Heart right ventricle (tissue), 16 donors: ENCODE results near the gene RBM28. TPM values are rescaled to one million over a fixed set of nuclear protein-coding genes. Genes with fewer than 3 reads are reported as not detected.

ENCODE experiments used
- ATAC-seq, 8 donors: fragments of 200-7000 bp; cut with Tn5 transposase; one replicate each; pipeline ENCODE4 v1.9.1; 2020; ENCODE audit warnings: mild to moderate bottlenecking in 8 of 8, moderate library complexity in 8 of 8, moderate number of reproducible peaks in 1 of 8
- DNase-seq, 2 donors: peaks; one replicate each; pipeline ENCODE4 v3.0.0-alpha.2; 2020
- H3K27ac ChIP-seq, 10 donors: fragments of 200-600 bp; sonication (generic) in 2 of 10; one replicate each; pipeline versions ENCODE4 v1.5.0 to v1.8.0; 2020 to 2022; ENCODE audit warnings: mild to moderate bottlenecking in 3 of 10
- H3K27me3 ChIP-seq, 7 donors: fragments of 200-600 bp; one replicate each; pipeline ENCODE4 v1.8.0; 2021 to 2022; ENCODE audit warnings: mild to moderate bottlenecking in 2 of 7
- H3K36me3 ChIP-seq, 9 donors: fragments of 200-600 bp; sonication (generic) in 1 of 9; one replicate each; pipeline versions ENCODE4 v1.5.0 to v1.8.0; 2020 to 2022; ENCODE audit warnings: mild to moderate bottlenecking in 2 of 9
- H3K4me1 ChIP-seq, 9 donors: fragments of 200-600 bp; sonication (generic) in 1 of 9; one replicate each; pipeline versions ENCODE4 v1.5.0 to v1.8.0; 2020 to 2022; ENCODE audit warnings: mild to moderate bottlenecking in 4 of 9
- H3K4me3 ChIP-seq, 10 donors: fragments of 200-600 bp; sonication (generic) in 2 of 10; one replicate each; pipeline versions ENCODE4 v1.5.0 to v1.8.0; 2020 to 2022; ENCODE audit warnings: mild to moderate bottlenecking in 7 of 10, moderate library complexity in 2 of 10
- H3K9me3 ChIP-seq, 11 donors: fragments of 200-600 bp in 10 of 11; sonication (generic) in 2 of 11; one replicate each; pipeline versions ENCODE4 v1.5.0 to v1.8.0; 2013 to 2022; ENCODE audit warnings: mild to moderate bottlenecking in 2 of 11, control low read depth in 1 of 11, moderate library complexity in 1 of 11
- WGBS, 2 donors: extraction: QIAGEN DNeasy Blood & Tissue Kit; methylation state at CpG; one replicate each; pipeline ENCODE4 v1.1.7; 2013; ENCODE audit warnings: inconsistent platforms in 1 of 2; 5-methylcytosine and 5-hydroxymethylcytosine counted together
- intact Hi-C, 10 donors: fragments of 100-400 bp; cut with DNase I; formaldehyde crosslinking; loops; one replicate each; pipeline versions ENCODE4 v1.11.1 to v1.14.2; 2022
- polyA plus RNA-seq, 2 donors: library from polyadenylated mRNA; stranded (reverse); fragments of 200-250 nt; gene quantifications; one replicate each; pipeline ENCODE4 v1.2.3, GENCODE V29; 2013
- total RNA-seq, 10 donors: library from RNA; stranded (reverse); fragmentation: NEBNext Ultra II Directional in 3 of 10; extraction: Animal tissue kit (Norgen Biotek cat#: 25700) in 3 of 10; gene quantifications; one replicate each; pipeline versions ENCODE4 v1.2.1 to v1.2.4, GENCODE V29; 2021 to 2023
- TF ChIP-seq, protein P1 (sequence below), 9 donors: fragments of 200-600 bp; sonication (generic) in 2 of 9; IDR thresholded peaks; one replicate each; pipeline versions ENCODE4 v1.5.0 to v1.8.0; 2021 to 2022; ENCODE audit warnings: antibody characterized with exemption in 9 of 9, mild to moderate bottlenecking in 5 of 9, moderate library complexity in 1 of 9
- donor health status: Arrhythmogenic right ventricular cardiomyopathy.
- donor health status: ischemic (EF 13 %, LVEDD 7.1; RV severe dilation, severe dysfunction).
- donor health status: healthy with polysubstance abuse.
- donor health status: DM: no; HTN: yes; CAD: no.
- donor health status: DM: no; HTN: no; CAD: no.
- donor health status: ischemic (EF 25% LVEDD 6.9; RV normal size, moderate dysfunction).
- donor health status: ischemic (EF 25% LVEDD 5.7; RV mildly dilated, moderate dysfunction).
- donor health status: healthy.
- donor health status: DM: yes; HTN: yes; CAD: no.
- donor health status: Ischemic cardiomyopathy.
- donor health status: ischemic (EF 35%, LVEDD 5.7; RV mildly dilated, moderate dysfunction).
- donor health status: nonischemic (EF 11% LVEDD 7.7; RV severe dilation, severe dysfunction).
- donor health status: DM: yes; HTN: yes; CAD: no.
- donor health status: PGD.
- donor health status: ischemic (EF 29% LVEDD 5.4; RV normal size, mild dysfunction).
- donor health status: nonischemic (EF 23%, LVEDD 6.1; RV moderate dilation, normal function).

The RBM28 gene
- total and polyA plus RNA-seq, 12 donors, result 16.6 to 96.9 (median 28.3) TPM

DNA sequence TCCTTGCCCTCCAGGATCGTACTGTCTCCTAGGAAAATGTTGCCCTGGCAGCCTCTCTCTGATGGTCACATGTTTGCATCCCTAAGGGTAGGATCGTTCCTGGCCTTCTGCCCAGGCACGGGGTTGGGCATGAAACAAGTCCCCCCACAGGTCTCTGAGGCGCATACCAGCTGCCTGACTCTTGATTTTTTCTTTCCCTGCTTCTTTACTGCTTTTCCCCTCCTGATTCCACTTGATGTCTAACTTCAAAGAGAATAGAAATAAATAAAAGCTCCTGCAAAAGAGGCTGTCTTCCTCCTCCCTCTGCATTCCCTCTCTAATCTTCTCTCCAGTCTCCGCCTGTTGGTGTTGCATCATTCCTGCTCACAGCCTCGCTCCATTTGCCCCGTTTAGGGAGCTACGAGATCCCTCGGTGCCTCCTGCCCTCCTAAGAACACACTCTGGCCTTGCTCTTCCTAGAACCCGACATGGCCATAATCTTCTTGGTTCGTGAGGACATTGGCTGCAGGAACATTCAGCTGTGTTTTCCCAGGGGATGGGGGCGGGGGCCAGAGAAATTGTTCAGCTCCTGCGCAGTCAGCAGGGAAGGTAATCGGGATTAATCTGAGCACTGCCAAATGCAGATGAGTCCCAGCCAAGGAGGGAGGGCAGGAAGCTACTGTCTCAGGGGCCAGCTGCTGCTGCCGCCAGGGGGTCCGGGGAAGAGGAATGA, 76.7 kb downstream of the RBM28 start:
- peaks cover 5 to 69% (median 49%) of the 10 kb centered on the region in 7 donors for H3K27me3 ChIP-seq
- TF ChIP-seq, protein P1, sequence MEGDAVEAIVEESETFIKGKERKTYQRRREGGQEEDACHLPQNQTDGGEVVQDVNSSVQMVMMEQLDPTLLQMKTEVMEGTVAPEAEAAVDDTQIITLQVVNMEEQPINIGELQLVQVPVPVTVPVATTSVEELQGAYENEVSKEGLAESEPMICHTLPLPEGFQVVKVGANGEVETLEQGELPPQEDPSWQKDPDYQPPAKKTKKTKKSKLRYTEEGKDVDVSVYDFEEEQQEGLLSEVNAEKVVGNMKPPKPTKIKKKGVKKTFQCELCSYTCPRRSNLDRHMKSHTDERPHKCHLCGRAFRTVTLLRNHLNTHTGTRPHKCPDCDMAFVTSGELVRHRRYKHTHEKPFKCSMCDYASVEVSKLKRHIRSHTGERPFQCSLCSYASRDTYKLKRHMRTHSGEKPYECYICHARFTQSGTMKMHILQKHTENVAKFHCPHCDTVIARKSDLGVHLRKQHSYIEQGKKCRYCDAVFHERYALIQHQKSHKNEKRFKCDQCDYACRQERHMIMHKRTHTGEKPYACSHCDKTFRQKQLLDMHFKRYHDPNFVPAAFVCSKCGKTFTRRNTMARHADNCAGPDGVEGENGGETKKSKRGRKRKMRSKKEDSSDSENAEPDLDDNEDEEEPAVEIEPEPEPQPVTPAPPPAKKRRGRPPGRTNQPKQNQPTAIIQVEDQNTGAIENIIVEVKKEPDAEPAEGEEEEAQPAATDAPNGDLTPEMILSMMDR (IDR thresholded peaks at IDR 0.05), result no peak
- no peaks in the 10 kb centered on the region for H3K9me3 ChIP-seq
- intact Hi-C loops, result no loop called here
- no peaks in the 10 kb centered on the region for H3K36me3 ChIP-seq
- peaks cover 5 to 30% (median 23%) of the 10 kb centered on the region in 9 donors for H3K4me1 ChIP-seq
- H3K27ac ChIP-seq, result no peak overlapping the region
- ATAC-seq, result peak; percentile 30 to 69 (median 58)
- H3K4me3 ChIP-seq, result peak overlapping the region in 5 of 10 donors; percentile 6 to 29 (median 19)
- peak; percentile 16 to 52 for DNase-seq
- WGBS, 2 donors, result 8 to 10% methylated on average over 16 of the region's 16 CpGs

DNA sequence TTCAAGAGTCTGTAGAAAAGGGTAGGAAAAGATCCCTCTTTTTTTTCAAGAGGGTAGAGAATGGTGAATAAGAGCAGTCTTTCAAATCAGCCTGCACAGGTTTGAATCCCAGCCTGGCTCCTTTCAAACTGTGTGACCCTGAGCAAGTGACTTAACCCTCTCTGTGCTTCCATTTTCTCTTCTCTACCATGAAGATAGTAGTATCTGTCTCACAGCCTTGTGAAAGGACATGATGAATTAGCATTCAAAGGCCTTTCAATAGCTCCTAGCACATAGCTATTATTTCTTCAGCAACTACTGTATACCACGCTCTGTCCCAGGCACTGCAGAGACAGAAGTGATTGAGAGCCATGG, 77.2 kb downstream of the RBM28 start:
- H3K4me1 ChIP-seq, result peaks cover 5 to 24% (median 18%) of the 10 kb centered on the region in 9 donors
- WGBS, 2 donors, result 81 to 83% methylated on average over 1 of the region's 1 CpG
- intact Hi-C loops, result no loop called here
- peak overlapping the region in 2 of 10 donors; percentile 16 to 19 for H3K4me3 ChIP-seq
- no peaks in the 10 kb centered on the region for H3K36me3 ChIP-seq
- peaks cover 0 to 67% (median 44%) of the 10 kb centered on the region in 7 donors for H3K27me3 ChIP-seq
- peak in 1 of 8 donors; percentile 13 for ATAC-seq
- H3K9me3 ChIP-seq, result no peaks in the 10 kb centered on the region
- H3K27ac ChIP-seq, result no peak overlapping the region
- no peak for DNase-seq
- TF ChIP-seq, protein P1 (IDR thresholded peaks at IDR 0.05), result no peak

DNA sequence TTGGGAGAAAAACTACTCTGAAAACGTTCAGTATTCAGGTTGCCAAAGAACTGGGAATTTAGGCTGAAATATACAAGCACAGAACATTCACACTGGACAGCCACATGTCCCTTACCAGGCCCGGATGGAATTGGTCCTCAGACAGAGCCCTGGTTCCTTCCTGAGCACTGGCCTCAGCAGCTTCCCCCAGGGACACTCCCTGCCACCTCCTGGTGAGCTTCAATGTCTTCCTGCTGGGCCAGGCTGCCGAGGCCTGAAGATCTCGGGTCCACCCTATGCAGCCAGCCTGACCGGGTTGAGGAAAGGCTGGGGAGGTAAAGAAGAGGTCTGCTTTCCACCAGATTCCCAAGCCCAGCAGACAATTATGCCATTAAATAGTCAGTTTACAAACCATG, 77.8 kb downstream of the RBM28 start:
- Histone ChIP-seq H3K36me3 (no peaks in the 10 kb centered on the region), H3K27ac (no peak overlapping the region), H3K9me3 (no peaks in the 10 kb centered on the region), H3K4me1 (peaks cover 2 to 18% (median 12%) of the 10 kb centered on the region in 9 donors), H3K4me3 (no peak overlapping the region), H3K27me3 (peaks cover 0 to 63% (median 38%) of the 10 kb centered on the region in 7 donors)
- DNase-seq, result no peak
- 35 to 44% methylated on average over 5 of the region's 5 CpGs for WGBS, 2 donors
- intact Hi-C loops, result no loop called here
- no peak for ATAC-seq
- TF ChIP-seq, protein P1 (IDR thresholded peaks at IDR 0.05), result no peak

DNA sequence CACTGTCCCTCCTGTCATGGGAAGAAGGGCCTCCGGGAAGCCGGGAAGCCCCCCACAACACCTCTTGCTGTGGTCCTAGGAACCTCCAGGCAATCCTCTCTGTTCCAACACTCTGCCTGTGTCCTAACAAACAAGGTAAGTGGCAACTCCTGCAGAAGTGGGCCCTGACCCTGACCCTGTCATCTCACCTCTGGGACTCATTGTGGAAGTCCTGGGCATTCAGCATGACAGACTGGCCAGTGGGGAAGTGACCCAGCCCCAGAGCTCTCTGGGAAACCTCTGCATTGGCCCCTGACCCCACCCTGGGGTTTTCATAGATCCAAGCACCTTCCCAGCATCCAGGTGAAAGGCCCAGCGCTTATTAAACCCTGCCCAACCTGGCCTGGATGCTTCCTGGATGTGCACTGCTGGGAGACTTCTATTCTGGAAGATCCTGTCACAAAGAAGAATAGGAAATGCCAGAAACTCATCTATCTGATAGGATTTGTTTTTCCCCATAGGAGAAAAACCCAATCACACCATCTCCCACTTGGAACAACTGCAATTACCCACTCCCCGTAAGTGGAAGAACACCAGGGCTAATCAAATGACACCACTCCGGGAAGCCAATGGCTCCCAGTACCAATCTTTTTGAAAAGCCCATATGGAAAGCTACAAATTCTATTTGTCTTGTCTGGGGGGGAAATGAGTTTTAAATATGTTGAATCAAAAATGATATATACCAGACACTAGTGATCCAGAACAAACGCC, 78.4 kb downstream of the RBM28 start:
- peaks cover 2 to 14% (median 9%) of the 10 kb centered on the region in 9 donors for H3K4me1 ChIP-seq
- no peaks in the 10 kb centered on the region for H3K9me3 ChIP-seq
- no peaks in the 10 kb centered on the region for H3K36me3 ChIP-seq
- DNase-seq (no peak), ATAC-seq (no peak)
- WGBS, 2 donors, result 91 to 93% methylated on average over 6 of the region's 6 CpGs
- TF ChIP-seq, protein P1 (IDR thresholded peaks at IDR 0.05), result no peak
- H3K27me3 ChIP-seq, result peaks cover 0 to 57% (median 33%) of the 10 kb centered on the region in 7 donors
- intact Hi-C loops, result no loop called here
- no peak overlapping the region for H3K4me3 ChIP-seq
- H3K27ac ChIP-seq, result no peak overlapping the region
